ENCODE results near the gene NT5C2.

DNA sequence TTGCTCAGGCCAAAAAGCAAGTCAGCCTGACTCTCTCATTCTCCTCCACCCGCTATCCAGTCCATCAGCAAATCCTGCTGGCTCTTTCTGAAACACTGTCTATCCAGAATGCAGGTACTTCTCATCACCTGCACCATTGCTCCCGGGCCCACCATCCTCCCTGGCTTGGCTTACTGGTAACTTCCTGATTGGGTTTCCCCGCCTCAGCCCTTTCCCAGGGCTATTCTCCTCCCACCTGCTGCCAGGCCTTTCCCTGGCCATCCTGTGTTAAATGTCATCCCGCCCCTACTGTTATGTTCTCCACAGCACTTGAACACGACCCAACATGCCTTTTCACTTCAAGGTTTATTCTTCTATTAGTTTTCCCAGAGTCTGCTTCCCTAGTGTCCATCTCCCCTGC is 150.9 kb downstream of the NT5C2 start:
- no peak for TF ChIP-seq CREB1 (CRISPR knock-in tag; IDR thresholded peaks at IDR 0.05)
- no peak for TF ChIP-seq IRF2 (CRISPR knock-in tag; IDR thresholded peaks at IDR 0.05; ENCODE audit: borderline replicate concordance, low read depth)
- TF ChIP-seq, protein P1, sequence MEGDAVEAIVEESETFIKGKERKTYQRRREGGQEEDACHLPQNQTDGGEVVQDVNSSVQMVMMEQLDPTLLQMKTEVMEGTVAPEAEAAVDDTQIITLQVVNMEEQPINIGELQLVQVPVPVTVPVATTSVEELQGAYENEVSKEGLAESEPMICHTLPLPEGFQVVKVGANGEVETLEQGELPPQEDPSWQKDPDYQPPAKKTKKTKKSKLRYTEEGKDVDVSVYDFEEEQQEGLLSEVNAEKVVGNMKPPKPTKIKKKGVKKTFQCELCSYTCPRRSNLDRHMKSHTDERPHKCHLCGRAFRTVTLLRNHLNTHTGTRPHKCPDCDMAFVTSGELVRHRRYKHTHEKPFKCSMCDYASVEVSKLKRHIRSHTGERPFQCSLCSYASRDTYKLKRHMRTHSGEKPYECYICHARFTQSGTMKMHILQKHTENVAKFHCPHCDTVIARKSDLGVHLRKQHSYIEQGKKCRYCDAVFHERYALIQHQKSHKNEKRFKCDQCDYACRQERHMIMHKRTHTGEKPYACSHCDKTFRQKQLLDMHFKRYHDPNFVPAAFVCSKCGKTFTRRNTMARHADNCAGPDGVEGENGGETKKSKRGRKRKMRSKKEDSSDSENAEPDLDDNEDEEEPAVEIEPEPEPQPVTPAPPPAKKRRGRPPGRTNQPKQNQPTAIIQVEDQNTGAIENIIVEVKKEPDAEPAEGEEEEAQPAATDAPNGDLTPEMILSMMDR (IDR thresholded peaks at IDR 0.05), result no peak
- TF ChIP-seq NFYB (CRISPR knock-in tag; conservative IDR thresholded peaks at IDR 0.05; ENCODE audit: low read depth), result no peak
- TF ChIP-seq JUN (CRISPR knock-in tag; IDR thresholded peaks at IDR 0.05), result no peak
- TF ChIP-seq, protein P2, sequence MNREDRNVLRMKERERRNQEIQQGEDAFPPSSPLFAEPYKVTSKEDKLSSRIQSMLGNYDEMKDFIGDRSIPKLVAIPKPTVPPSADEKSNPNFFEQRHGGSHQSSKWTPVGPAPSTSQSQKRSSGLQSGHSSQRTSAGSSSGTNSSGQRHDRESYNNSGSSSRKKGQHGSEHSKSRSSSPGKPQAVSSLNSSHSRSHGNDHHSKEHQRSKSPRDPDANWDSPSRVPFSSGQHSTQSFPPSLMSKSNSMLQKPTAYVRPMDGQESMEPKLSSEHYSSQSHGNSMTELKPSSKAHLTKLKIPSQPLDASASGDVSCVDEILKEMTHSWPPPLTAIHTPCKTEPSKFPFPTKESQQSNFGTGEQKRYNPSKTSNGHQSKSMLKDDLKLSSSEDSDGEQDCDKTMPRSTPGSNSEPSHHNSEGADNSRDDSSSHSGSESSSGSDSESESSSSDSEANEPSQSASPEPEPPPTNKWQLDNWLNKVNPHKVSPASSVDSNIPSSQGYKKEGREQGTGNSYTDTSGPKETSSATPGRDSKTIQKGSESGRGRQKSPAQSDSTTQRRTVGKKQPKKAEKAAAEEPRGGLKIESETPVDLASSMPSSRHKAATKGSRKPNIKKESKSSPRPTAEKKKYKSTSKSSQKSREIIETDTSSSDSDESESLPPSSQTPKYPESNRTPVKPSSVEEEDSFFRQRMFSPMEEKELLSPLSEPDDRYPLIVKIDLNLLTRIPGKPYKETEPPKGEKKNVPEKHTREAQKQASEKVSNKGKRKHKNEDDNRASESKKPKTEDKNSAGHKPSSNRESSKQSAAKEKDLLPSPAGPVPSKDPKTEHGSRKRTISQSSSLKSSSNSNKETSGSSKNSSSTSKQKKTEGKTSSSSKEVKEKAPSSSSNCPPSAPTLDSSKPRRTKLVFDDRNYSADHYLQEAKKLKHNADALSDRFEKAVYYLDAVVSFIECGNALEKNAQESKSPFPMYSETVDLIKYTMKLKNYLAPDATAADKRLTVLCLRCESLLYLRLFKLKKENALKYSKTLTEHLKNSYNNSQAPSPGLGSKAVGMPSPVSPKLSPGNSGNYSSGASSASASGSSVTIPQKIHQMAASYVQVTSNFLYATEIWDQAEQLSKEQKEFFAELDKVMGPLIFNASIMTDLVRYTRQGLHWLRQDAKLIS (CRISPR knock-in tag; IDR thresholded peaks at IDR 0.05; ENCODE audit: borderline replicate concordance), result no peak
- TF ChIP-seq SP1 (CRISPR knock-in tag; conservative IDR thresholded peaks at IDR 0.05), result no peak
